H1 (cell line): Measurements from ENCODE around the gene EDC3. TPM values are rescaled to one million over a fixed set of nuclear protein-coding genes. Genes with fewer than 3 reads are reported as not detected.

Experiments used
- CTCF ChIA-PET: fragments of 300-600 bp; sonication (Branson Sonifier 250); formaldehyde crosslinking; loops from one replicate; lab custom pipeline; 2021; ENCODE audit not compliant: partially characterized antibody; lab: Charles Lee
- POLR2A ChIA-PET: fragments of 300-600 bp; sonication (Branson Sonifier 250); formaldehyde crosslinking; loops from one replicate; lab custom pipeline; 2021; ENCODE audit warnings: inconsistent platforms; ENCODE audit not compliant: partially characterized antibody; lab: Charles Lee
- DNase-seq, 2 experiments: peaks; one replicate each; pipeline versions ENCODE4 v3.0.0 to v3.0.0-alpha.2; 2010 to 2022; ENCODE audit warnings: low spot score in 2 of 2, low read depth in 1 of 2, mixed read lengths in 1 of 2
- FAIRE-seq: peaks from 2 replicates; lab custom pipeline; 2011; peaks lifted over from hg19 to GRCh38; lab: Jason Lieb, UNC
- H2AFZ ChIP-seq: 2 replicates; pipeline ENCODE4 v1.8.1; 2012; ENCODE audit warnings: low read length, inconsistent platforms
- H2AK5ac ChIP-seq: 2 replicates; pipeline ENCODE4 v1.6.1; 2013; ENCODE audit warnings: low read depth, low read length
- H2BK120ac ChIP-seq: replicated peaks from 2 replicates; pipeline ENCODE3; 2013; ENCODE audit warnings: low read depth, low read length, inconsistent platforms
- H2BK12ac ChIP-seq: 2 replicates; pipeline ENCODE4 v1.6.1; 2013; ENCODE audit warnings: low read depth, low read length
- H2BK15ac ChIP-seq: 2 replicates; pipeline ENCODE4 v1.6.1; 2013; ENCODE audit warnings: low read length
- H2BK20ac ChIP-seq: 2 replicates; pipeline ENCODE4 v1.6.1; 2013; ENCODE audit warnings: low read length
- H2BK5ac ChIP-seq: 2 replicates; pipeline ENCODE4 v1.6.1; 2013; ENCODE audit warnings: low read depth, low read length
- H3K14ac ChIP-seq: 2 replicates; pipeline ENCODE4 v1.6.1; 2013; ENCODE audit warnings: inconsistent platforms; ENCODE audit not compliant: insufficient read length
- H3K18ac ChIP-seq: 2 replicates; pipeline ENCODE4 v1.6.1; 2013; ENCODE audit warnings: low read length; ENCODE audit errors: extremely low read depth
- H3K23ac ChIP-seq: 2 replicates; pipeline ENCODE4 v1.6.1; 2013; ENCODE audit warnings: inconsistent platforms; ENCODE audit not compliant: insufficient read length
- H3K23me2 ChIP-seq: 2 replicates; pipeline ENCODE4 v1.6.1; 2013; ENCODE audit warnings: low read depth, low read length
- H3K27ac ChIP-seq: 2 replicates; pipeline ENCODE4 v1.6.1; 2011; ENCODE audit warnings: low read depth, low read length, inconsistent platforms
- H3K27me3 ChIP-seq, 4 experiments: replicated peaks in 1 of 4; 1 replicate in 1 of 4; 2 replicates in 3 of 4; pipeline versions ENCODE4 v1.6.1 to v1.8.1; 2011 to 2013; ENCODE audit warnings: low read length in 3 of 4, mild to moderate bottlenecking in 3 of 4, inconsistent platforms in 2 of 4, mixed read lengths in 2 of 4, moderate library complexity in 1 of 4; ENCODE audit not compliant: control insufficient read depth in 3 of 4, insufficient read depth in 3 of 4; ENCODE audit errors: extremely low read depth in 1 of 4
- H3K36me3 ChIP-seq, 4 experiments: 2 replicates each; pipeline versions ENCODE4 v1.6.1 to v1.8.1; 2011 to 2013; ENCODE audit warnings: mild to moderate bottlenecking in 4 of 4, low read length in 3 of 4, moderate library complexity in 2 of 4, control low read depth in 1 of 4, inconsistent platforms in 1 of 4; ENCODE audit not compliant: insufficient read depth in 4 of 4, control insufficient read depth in 2 of 4
- H3K4ac ChIP-seq: replicated peaks from 2 replicates; pipeline ENCODE3; 2013; ENCODE audit warnings: low read length, low read depth, mixed read lengths, inconsistent platforms; ENCODE audit not compliant: insufficient read length
- H3K4me1 ChIP-seq, 4 experiments: replicated peaks in 1 of 4; 1 replicate in 1 of 4; 2 replicates in 3 of 4; pipeline versions ENCODE4 v1.6.1 to v1.8.1; 2011 to 2013; ENCODE audit warnings: low read length in 3 of 4, inconsistent platforms in 2 of 4, mixed read lengths in 1 of 4; ENCODE audit not compliant: insufficient read depth in 4 of 4, control insufficient read depth in 3 of 4
- H3K4me2 ChIP-seq, 2 experiments: 2 replicates each; pipeline versions ENCODE4 v1.6.1 to v1.8.1; 2011 to 2013; ENCODE audit warnings: low read depth in 2 of 2, low read length in 2 of 2, control low read depth in 1 of 2, inconsistent platforms in 1 of 2, mild to moderate bottlenecking in 1 of 2; ENCODE audit not compliant: insufficient read depth in 1 of 2
- H3K4me3 ChIP-seq, 4 experiments: fragments of 200-600, 300-600 bp in 1 of 4; sonication (generic), shearing (Covaris generic), sonication (Bioruptor Twin) in 1 of 4; 2 replicates each; pipeline versions ENCODE4 v1.5.1 to v1.8.1; 2011 to 2016; ENCODE audit warnings: low read length in 4 of 4, low read depth in 3 of 4, control low read depth in 2 of 4, inconsistent platforms in 2 of 4, mild to moderate bottlenecking in 2 of 4, mixed read lengths in 1 of 4, moderate library complexity in 1 of 4; ENCODE audit not compliant: insufficient read depth in 2 of 4; ENCODE audit errors: extremely low read depth in 1 of 4
- H3K56ac ChIP-seq: replicated peaks from 2 replicates; pipeline ENCODE3; 2013; ENCODE audit warnings: low read depth, mild to moderate bottlenecking, mixed read lengths, low read length, inconsistent platforms; ENCODE audit not compliant: insufficient read length
- H3K79me1 ChIP-seq: 2 replicates; pipeline ENCODE4 v1.6.1; 2013; ENCODE audit warnings: low read depth, low read length, control low read depth
- H3K79me2 ChIP-seq, 2 experiments: 2 replicates each; pipeline versions ENCODE4 v1.6.1 to v1.8.1; 2012 to 2013; ENCODE audit warnings: low read length in 2 of 2, mild to moderate bottlenecking in 2 of 2, inconsistent platforms in 1 of 2; ENCODE audit not compliant: insufficient read depth in 2 of 2, control insufficient read depth in 1 of 2
- H3K9ac ChIP-seq, 4 experiments: replicated peaks in 1 of 4; 1 replicate in 1 of 4; 2 replicates in 3 of 4; pipeline versions ENCODE4 v1.6.1 to v1.8.1; 2011 to 2013; ENCODE audit warnings: low read depth in 3 of 4, low read length in 3 of 4, control low read depth in 2 of 4, mild to moderate bottlenecking in 2 of 4, moderate library complexity in 2 of 4, inconsistent platforms in 1 of 4; ENCODE audit errors: extremely low read depth in 1 of 4
- H3K9me3 ChIP-seq, 2 experiments: 2 replicates each; pipeline versions ENCODE4 v1.6.1 to v1.8.1; 2012 to 2013; ENCODE audit warnings: mild to moderate bottlenecking in 2 of 2, moderate library complexity in 2 of 2, control low read depth in 1 of 2, inconsistent platforms in 1 of 2, low read depth in 1 of 2, low read length in 1 of 2, mixed read lengths in 1 of 2; ENCODE audit not compliant: insufficient read depth in 2 of 2
- H4K20me1 ChIP-seq, 2 experiments: replicated peaks in 1 of 2; 2 replicates each; pipeline versions ENCODE3 to v1.8.1; 2011 to 2013; ENCODE audit warnings: inconsistent platforms in 2 of 2, low read length in 2 of 2, mild to moderate bottlenecking in 1 of 2; ENCODE audit not compliant: insufficient read depth in 2 of 2, control insufficient read depth in 1 of 2
- H4K5ac ChIP-seq: 2 replicates; pipeline ENCODE4 v1.6.1; 2013; ENCODE audit warnings: low read length, low read depth, mixed read lengths, inconsistent platforms; ENCODE audit not compliant: insufficient read length
- H4K8ac ChIP-seq: 2 replicates; pipeline ENCODE4 v1.8.0; 2013; ENCODE audit warnings: mild to moderate bottlenecking, moderate library complexity, low read length, inconsistent platforms; ENCODE audit not compliant: insufficient read depth; ENCODE audit errors: extremely low read depth
- H4K91ac ChIP-seq: replicated peaks from 2 replicates; pipeline ENCODE3; 2013; ENCODE audit warnings: low read length, mixed read lengths, inconsistent platforms; ENCODE audit not compliant: insufficient read length
- CBX5 ChIP-seq: fragments of 300-800, 300-1000 bp; sonication (generic); IDR thresholded peaks from 2 replicates; pipeline ENCODE4 v1.7.1; 2016; ENCODE audit warnings: antibody characterized with exemption, low read length, low read depth
- JUN ChIP-seq: IDR thresholded peaks from 2 replicates; pipeline ENCODE4 v1.6.1; 2011; ENCODE audit warnings: low read depth, mild to moderate bottlenecking, improper control_type of control experiment, low read length
- PHF8 ChIP-seq: fragments of 200-600 bp; sonication (generic); conservative IDR thresholded peaks from 2 replicates; pipeline ENCODE4 v1.7.1; 2012; ENCODE audit warnings: low read depth, mild to moderate bottlenecking, inconsistent platforms, low read length, moderate library complexity
- SP4 ChIP-seq: IDR thresholded peaks from 2 replicates; pipeline ENCODE4 v1.6.1; 2012; ENCODE audit warnings: low read length, inconsistent platforms
- YY1 ChIP-seq: IDR thresholded peaks from 2 replicates; pipeline ENCODE4 v1.6.1; 2011; ENCODE audit warnings: low read depth, mild to moderate bottlenecking, low read length
- WGBS, 2 experiments: shearing (Covaris generic) in 1 of 2; methylation state at CpG; one replicate each; pipeline versions ENCODE4 v1.1.6 to v1.1.7; 2013 to 2015; ENCODE audit warnings: low lambda C conversion rate in 2 of 2, mixed read lengths in 2 of 2, inconsistent platforms in 1 of 2, low coverage in 1 of 2, missing lambda C conversion rate in 1 of 2; ENCODE audit not compliant: insufficient replicate concordance in 2 of 2, insufficient coverage in 1 of 2, insufficient read length in 1 of 2; ENCODE audit errors: extremely low coverage in 1 of 2, missing lambda C conversion rate in 1 of 2; 5-methylcytosine and 5-hydroxymethylcytosine counted together
- polyA plus RNA-seq, 7 experiments: library from polyadenylated mRNA; depleted of rRNA in 3 of 7; stranded (reverse) in 5 of 7; unstranded in 2 of 7; fragments of >200 nt in 5 of 7; fragments of 200-250 nt in 2 of 7; gene quantifications; 1 replicate in 5 of 7; 2 replicates in 1 of 7; 4 replicates in 1 of 7; pipeline versions ENCODE4 v1.2.1 to v1.2.3, GENCODE V29; 2011 to 2013; ENCODE audit warnings: missing spikeins in 2 of 7, mixed read lengths in 2 of 7
- total RNA-seq: library from RNA; stranded (reverse); fragmentation: NEBNext Ultra II Directional; extraction: Animal tissue kit (Norgen Biotek cat#: 25700); gene quantifications from 2 replicates; pipeline ENCODE4 v1.2.1, GENCODE V29; 2021

Gene EDC3
- total and polyA plus RNA-seq, 2 of the 8 experiments (the other 6 are each of a cell fraction or from before 2014, with no cell fraction given): 45.0 to 50.8 TPM

GRCh38 chr15:74651242-74651741 lies 44.5 kb downstream of the EDC3 start:
- no peak overlapping the region for H3K9ac ChIP-seq
- ChIA-PET CTCF (interaction anchor here (0.6 to 24.1 kb wide), 8 partner anchors 9 to 149 kb away, joined by 3 to 538 read pairs (median 3); partner anchors contain the start of gene CLK3), POLR2A (interaction anchor here (1.2 kb wide), 1 partner anchor 44 kb away, joined by 3 read pairs; no protein-coding TSS in a partner anchor)
- H2AFZ ChIP-seq: no peak overlapping the region
- no peak overlapping the region for H4K5ac ChIP-seq
- WGBS, 2 experiments: 88% methylated on average over 3 of the region's 3 CpGs; no CpG with 5 or more reads in 1 of the 2 experiments
- H3K4me2 ChIP-seq: no peak overlapping the region
- no peak overlapping the region for H4K8ac ChIP-seq
- H3K27ac ChIP-seq: no peak overlapping the region
- TF ChIP-seq PHF8 (no peak), YY1 (no peak), SP4 (no peak), JUN (no peak), CBX5 (no peak)
- TF ChIP-seq, all 59 proteins: peak for 0
- no peaks in the 10 kb centered on the region for H3K23me2 ChIP-seq
- H3K23ac ChIP-seq: no peak overlapping the region
- H2BK15ac ChIP-seq: no peak overlapping the region
- H2AK5ac ChIP-seq: no peak overlapping the region
- no peak overlapping the region for H2BK120ac ChIP-seq
- no peak overlapping the region for H2BK5ac ChIP-seq
- FAIRE-seq (no peak), DNase-seq (no peak)
- H3K56ac ChIP-seq: no peak overlapping the region
- H3K27me3 ChIP-seq: no peaks in the 10 kb centered on the region
- H4K91ac ChIP-seq: no peak overlapping the region
- H4K20me1 ChIP-seq: peaks cover 0 to 5% of the 10 kb centered on the region in 2 experiments
- peaks cover 8% of the 10 kb centered on the region; the same call in 1 of the 2 replicates for H3K79me1 ChIP-seq
- H3K79me2 ChIP-seq: no peaks in the 10 kb centered on the region; a peak in 1 of 4 replicates
- H2BK20ac ChIP-seq: no peak overlapping the region
- H3K9me3 ChIP-seq: no peaks in the 10 kb centered on the region
- no peak overlapping the region for H3K4me3 ChIP-seq
- H3K4me1 ChIP-seq: no peaks in the 10 kb centered on the region
- H3K14ac ChIP-seq: no peak overlapping the region
- H3K18ac ChIP-seq: no peak overlapping the region
- no peak overlapping the region for H2BK12ac ChIP-seq
- H3K4ac ChIP-seq: no peak overlapping the region
- peaks cover 0 to 5% (median 2%) of the 10 kb centered on the region in 4 experiments; a peak in 4 of 8 replicates for H3K36me3 ChIP-seq
